ENCODE data around the gene REXO1. TPM values are rescaled to one million over a fixed set of nuclear protein-coding genes. Genes with fewer than 3 reads are reported as not detected.

REXO1 gene
- total and polyA plus RNA-seq, 9 of the 15 experiments (the other 6 are each of a cell fraction or from before 2014, with no cell fraction given): 0.04 to 63.3 (median 15.8) TPM

DNA sequence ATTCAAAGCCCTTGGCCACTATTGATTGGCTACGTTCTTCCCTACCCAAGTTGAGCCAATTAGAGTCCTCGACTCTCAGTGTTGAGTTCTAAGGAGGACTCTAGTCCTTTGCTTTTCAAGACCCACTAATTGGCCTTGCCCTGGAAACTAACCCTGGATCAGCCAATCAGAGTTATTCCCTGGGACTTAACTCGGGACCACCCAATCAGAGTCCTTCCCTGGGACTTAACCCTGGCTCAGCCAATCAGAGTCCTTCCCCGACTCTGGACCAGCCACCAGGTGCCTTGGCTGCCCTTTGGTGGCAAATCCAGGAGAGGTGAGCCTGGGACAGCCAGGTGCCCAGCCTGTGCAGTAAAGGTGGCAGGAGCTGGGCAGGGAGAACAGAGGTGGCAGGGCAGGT lies 64.9 kb downstream of the REXO1 start:
- Histone ChIP-seq H3K9ac (ENCODE audit: insufficient read depth in 1 of 2, low read depth in 2 of 2, low read length in 2 of 2) (no peak overlapping the region), H3K27ac (ENCODE audit: extremely low read depth, low read depth, low read length) (no peak overlapping the region), H2AFZ (ENCODE audit: low read depth, low read length) (no peak overlapping the region), H3K27me3 (ENCODE audit: control insufficient read depth in 2 of 2, insufficient read depth in 2 of 2, low read length in 2 of 2) (peaks cover 2 to 21% of the 10 kb centered on the region in 2 experiments; a peak in 3 of 5 replicates), H3K79me2 (ENCODE audit: control insufficient read depth, insufficient read depth, low read length) (no peaks in the 10 kb centered on the region), H3K9me1 (ENCODE audit: control insufficient read depth, insufficient read depth, low read length) (no peaks in the 10 kb centered on the region), H3K4me2 (ENCODE audit: insufficient read depth, low read length) (no peak overlapping the region), H3K4me1 (replicated peaks in 1 of 2; ENCODE audit: control insufficient read depth in 2 of 2, insufficient read depth in 2 of 2, low read length in 2 of 2) (peaks cover 3 to 23% of the 10 kb centered on the region in 2 experiments; a peak in 3 of 5 replicates), H3K4me3 (no peak overlapping the region), H3K9me3 (replicated peaks; ENCODE audit: control insufficient read depth, insufficient read depth, low read depth, low read length) (no peaks in the 10 kb centered on the region; the same call in none of the 2 replicates), H4K20me1 (replicated peaks; ENCODE audit: control insufficient read depth, insufficient read depth, low read length) (no peaks in the 10 kb centered on the region), H3K36me3 (ENCODE audit: control insufficient read depth, insufficient read depth, low read length) (no peaks in the 10 kb centered on the region)
- in situ Hi-C loops (cut with MboI): no loop called here
- DNase-seq (ENCODE audit: extremely low read depth in 1 of 4, low spot score in 3 of 4) (peak in 2 of 4 experiments; percentile 54 to 68), ATAC-seq (no peak), FAIRE-seq (no peak)
- BruUV-seq (replicated peaks): no TSS peak
- WGBS (ENCODE audit: insufficient coverage, low coverage, missing lambda C conversion rate): 11% methylated on average over 4 of the region's 4 CpGs
- CTCF ChIA-PET (ENCODE audit: low intra/inter-chr PET ratio): no interaction called here
- POLR2A ChIA-PET: interaction anchor here (0.6 to 1.4 kb wide), 4 partner anchors 10 to 189 kb away, joined by 3 read pairs; no protein-coding TSS in a partner anchor
- TF ChIP-seq RBM25 (IDR thresholded peaks at IDR 0.05; ENCODE audit: low read depth, low read length, severe bottlenecking) (peak; percentile 12), SOX6 (IDR thresholded peaks at IDR 0.05) (no peak), FOS (IDR thresholded peaks at IDR 0.05; ENCODE audit: extremely low read depth, insufficient read length) (no peak), ZNF707 (CRISPR knock-in tag; conservative IDR thresholded peaks at IDR 0.05) (no peak), ZNF561 (CRISPR knock-in tag; conservative IDR thresholded peaks at IDR 0.05) (no peak), MXD1 (CRISPR knock-in tag; IDR thresholded peaks at IDR 0.05; ENCODE audit: borderline replicate concordance, poor library complexity, severe bottlenecking) (no peak), SPI1 (IDR thresholded peaks at IDR 0.05; ENCODE audit: borderline replicate concordance, low read depth, low read length) (no peak), PHF21A (IDR thresholded peaks at IDR 0.05; ENCODE audit: borderline replicate concordance, low read depth) (no peak), NFYB (IDR thresholded peaks at IDR 0.05; ENCODE audit: extremely low read depth, insufficient read length) (peak; percentile 57), HMG20B (CRISPR knock-in tag; IDR thresholded peaks at IDR 0.05) (no peak), RNF219 (CRISPR knock-in tag; IDR thresholded peaks at IDR 0.05) (no peak)
- TF ChIP-seq, protein P1, sequence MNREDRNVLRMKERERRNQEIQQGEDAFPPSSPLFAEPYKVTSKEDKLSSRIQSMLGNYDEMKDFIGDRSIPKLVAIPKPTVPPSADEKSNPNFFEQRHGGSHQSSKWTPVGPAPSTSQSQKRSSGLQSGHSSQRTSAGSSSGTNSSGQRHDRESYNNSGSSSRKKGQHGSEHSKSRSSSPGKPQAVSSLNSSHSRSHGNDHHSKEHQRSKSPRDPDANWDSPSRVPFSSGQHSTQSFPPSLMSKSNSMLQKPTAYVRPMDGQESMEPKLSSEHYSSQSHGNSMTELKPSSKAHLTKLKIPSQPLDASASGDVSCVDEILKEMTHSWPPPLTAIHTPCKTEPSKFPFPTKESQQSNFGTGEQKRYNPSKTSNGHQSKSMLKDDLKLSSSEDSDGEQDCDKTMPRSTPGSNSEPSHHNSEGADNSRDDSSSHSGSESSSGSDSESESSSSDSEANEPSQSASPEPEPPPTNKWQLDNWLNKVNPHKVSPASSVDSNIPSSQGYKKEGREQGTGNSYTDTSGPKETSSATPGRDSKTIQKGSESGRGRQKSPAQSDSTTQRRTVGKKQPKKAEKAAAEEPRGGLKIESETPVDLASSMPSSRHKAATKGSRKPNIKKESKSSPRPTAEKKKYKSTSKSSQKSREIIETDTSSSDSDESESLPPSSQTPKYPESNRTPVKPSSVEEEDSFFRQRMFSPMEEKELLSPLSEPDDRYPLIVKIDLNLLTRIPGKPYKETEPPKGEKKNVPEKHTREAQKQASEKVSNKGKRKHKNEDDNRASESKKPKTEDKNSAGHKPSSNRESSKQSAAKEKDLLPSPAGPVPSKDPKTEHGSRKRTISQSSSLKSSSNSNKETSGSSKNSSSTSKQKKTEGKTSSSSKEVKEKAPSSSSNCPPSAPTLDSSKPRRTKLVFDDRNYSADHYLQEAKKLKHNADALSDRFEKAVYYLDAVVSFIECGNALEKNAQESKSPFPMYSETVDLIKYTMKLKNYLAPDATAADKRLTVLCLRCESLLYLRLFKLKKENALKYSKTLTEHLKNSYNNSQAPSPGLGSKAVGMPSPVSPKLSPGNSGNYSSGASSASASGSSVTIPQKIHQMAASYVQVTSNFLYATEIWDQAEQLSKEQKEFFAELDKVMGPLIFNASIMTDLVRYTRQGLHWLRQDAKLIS (CRISPR knock-in tag; IDR thresholded peaks at IDR 0.05): no peak
- intact Hi-C loops (cut with micrococcal nuclease): no loop called here

All from K562 (cell line).